Activated T-cell treated with anti-CD3 and anti-CD28 coated beads, Interleukin-2, amount 50 U/mL, for 72 hours (primary cell): Measurements from ENCODE around the gene ZNF485. TPM values are rescaled to one million over a fixed set of nuclear protein-coding genes. Genes with fewer than 3 reads are reported as not detected.

Source experiments
- ATAC-seq, 2 donors: fragments of 150-1000 bp; cut with Tn5 transposase; replicated peaks in 1 of 2; 2 replicates each; pipeline ENCODE4 v1.10.0; 2021; ENCODE audit warnings: moderate library complexity in 2 of 2, mild to moderate bottlenecking in 1 of 2
- DNase-seq, 2 donors: peaks; one replicate each; pipeline ENCODE4 v3.0.0; 2021 to 2022; ENCODE audit warnings: mixed read lengths in 1 of 2
- H3K27ac Mint-ChIP-seq: one replicate; pipeline ENCODE4 v1.8.0; 2022; ENCODE audit warnings: mild to moderate bottlenecking, moderate library complexity, mixed read lengths
- H3K27me3 Mint-ChIP-seq: one replicate; pipeline ENCODE4 v1.8.0; 2022; ENCODE audit warnings: low read depth, mixed read lengths
- H3K36me3 Mint-ChIP-seq, 2 donors: one replicate each; pipeline ENCODE4 v1.8.0; 2022; ENCODE audit warnings: mixed read lengths in 2 of 2, mild to moderate bottlenecking in 1 of 2; ENCODE audit not compliant: insufficient read depth in 2 of 2
- H3K4me1 Mint-ChIP-seq: one replicate; pipeline ENCODE4 v1.8.0; 2022; ENCODE audit warnings: low read depth, mixed read lengths
- H3K4me3 Mint-ChIP-seq, 2 donors: one replicate each; pipeline ENCODE4 v1.8.0; 2022; ENCODE audit warnings: mild to moderate bottlenecking in 2 of 2, mixed read lengths in 2 of 2, moderate library complexity in 2 of 2
- H3K9me3 Mint-ChIP-seq, 2 donors: one replicate each; pipeline ENCODE4 v1.8.0; 2022; ENCODE audit warnings: mixed read lengths in 2 of 2
- total RNA-seq, 2 donors: library from RNA; stranded (reverse); gene quantifications; one replicate each; pipeline ENCODE4 v1.2.3, GENCODE V29; 2022

ZNF485 gene
- 1 to 10 TPM; 2.8 to 4.6 TPM for total RNA-seq

- ATAC-seq (peak; percentile 91 to 92), DNase-seq (peak; percentile 65 to 72)
- Mint-ChIP-seq H3K4me3 (peak within 1 kb of the TSS; percentile 83 to 85), H3K4me1 (peaks cover 34% of the 10 kb centered on the region), H3K9me3 (peaks cover 0 to 8% of the 10 kb centered on the region in 2 donors), H3K27ac (peak within 1 kb of the TSS; percentile 29), H3K36me3 (peaks cover 17 to 24% of the 10 kb centered on the region in 2 donors), H3K27me3 (no peaks in the 10 kb centered on the region)
Observed at GRCh38 chr10:43606323-43607198, at the start of gene ZNF485. Gene ZNF485 (plus strand): TSS chr10:43606438. CDS start chr10:43607051, 613 bp downstream.

GRCh38 chr10:43557214-43557613 lies 49.0 kb upstream of the ZNF485 start:
- no peaks in the 10 kb centered on the region for H3K4me1 Mint-ChIP-seq
- DNase-seq, result no peak
- peaks cover 39 to 56% of the 10 kb centered on the region in 2 donors for H3K36me3 Mint-ChIP-seq
- no peak overlapping the region for H3K4me3 Mint-ChIP-seq
- no peak overlapping the region for H3K27ac Mint-ChIP-seq
- H3K9me3 Mint-ChIP-seq, result peaks cover 21 to 24% of the 10 kb centered on the region in 2 donors
- no peak for ATAC-seq
- H3K27me3 Mint-ChIP-seq, result no peaks in the 10 kb centered on the region

- ATAC-seq, result no peak
- peaks cover under 1 to 1% of the 10 kb centered on the region in 2 donors for H3K9me3 Mint-ChIP-seq
- no peak for DNase-seq
- no peak overlapping the region for H3K27ac Mint-ChIP-seq
- H3K4me3 Mint-ChIP-seq, result no peak overlapping the region
- peaks cover 13% of the 10 kb centered on the region for H3K4me1 Mint-ChIP-seq
- H3K27me3 Mint-ChIP-seq, result no peaks in the 10 kb centered on the region
- peaks cover 4 to 9% of the 10 kb centered on the region in 2 donors for H3K36me3 Mint-ChIP-seq
Observed at GRCh38 chr10:43569681-43570080, 36.6 kb upstream of the ZNF485 start.

GRCh38 chr10:43570971-43571370 lies 35.3 kb upstream of the ZNF485 start:
- no peak for ATAC-seq
- Mint-ChIP-seq H3K36me3 (peaks cover 11 to 20% of the 10 kb centered on the region in 2 donors), H3K27me3 (no peaks in the 10 kb centered on the region), H3K4me3 (no peak overlapping the region), H3K4me1 (peaks cover 26% of the 10 kb centered on the region), H3K27ac (no peak overlapping the region), H3K9me3 (peaks cover 8 to 10% of the 10 kb centered on the region in 2 donors)
- DNase-seq, result no peak

- peaks cover 15 to 22% of the 10 kb centered on the region in 2 donors for H3K9me3 Mint-ChIP-seq
- peaks cover 20 to 27% of the 10 kb centered on the region in 2 donors for H3K36me3 Mint-ChIP-seq
- H3K4me1 Mint-ChIP-seq, result peaks cover 36% of the 10 kb centered on the region
- ATAC-seq (no peak), DNase-seq (no peak)
- H3K27me3 Mint-ChIP-seq, result no peaks in the 10 kb centered on the region
- no peak overlapping the region for H3K27ac Mint-ChIP-seq
- peak overlapping the region; percentile 52 to 63 for H3K4me3 Mint-ChIP-seq
Observed at GRCh38 chr10:43573250-43574000, 32.8 kb upstream of the ZNF485 start.

GRCh38 chr10:43574001-43574892 lies 32.0 kb upstream of the ZNF485 start, which contains the start of gene ZNF239:
Gene ZNF239 (minus strand): TSS chr10:43574616. CDS start chr10:43558079, 16,537 bp downstream.
- Mint-ChIP-seq H3K27ac (peak within 1 kb of the TSS; percentile 75), H3K27me3 (no peaks in the 10 kb centered on the region), H3K9me3 (peaks cover 15 to 23% of the 10 kb centered on the region in 2 donors), H3K36me3 (peaks cover 20 to 27% of the 10 kb centered on the region in 2 donors), H3K4me3 (peak within 1 kb of the TSS; percentile 81 to 90), H3K4me1 (peaks cover 36% of the 10 kb centered on the region)
- peak; percentile 82 to 86 for DNase-seq
- peak; percentile 93 to 94 for ATAC-seq

GRCh38 chr10:43574906-43575305 lies 31.3 kb upstream of the ZNF485 start:
- DNase-seq (peak in 1 of 2 donors; percentile 3), ATAC-seq (no peak)
- H3K27ac Mint-ChIP-seq, result peak overlapping the region; percentile 75
- H3K9me3 Mint-ChIP-seq, result peaks cover 17 to 23% of the 10 kb centered on the region in 2 donors
- H3K27me3 Mint-ChIP-seq, result no peaks in the 10 kb centered on the region
- H3K4me3 Mint-ChIP-seq, result peak overlapping the region; percentile 81 to 90
- H3K4me1 Mint-ChIP-seq, result peaks cover 36% of the 10 kb centered on the region
- H3K36me3 Mint-ChIP-seq, result peaks cover 20 to 30% of the 10 kb centered on the region in 2 donors

GRCh38 chr10:43576062-43576461 lies 30.2 kb upstream of the ZNF485 start:
- Mint-ChIP-seq H3K9me3 (peaks cover 17 to 23% of the 10 kb centered on the region in 2 donors), H3K36me3 (peaks cover 20 to 28% of the 10 kb centered on the region in 2 donors), H3K27me3 (no peaks in the 10 kb centered on the region), H3K4me3 (peak overlapping the region; percentile 46 to 48), H3K4me1 (peaks cover 36% of the 10 kb centered on the region), H3K27ac (peak overlapping the region; percentile 43)
- ATAC-seq, result no peak
- DNase-seq, result no peak

- H3K27ac Mint-ChIP-seq, result peak overlapping the region; percentile 55
- H3K4me3 Mint-ChIP-seq, result peak overlapping the region; percentile 46 to 61
- ATAC-seq (peak in 1 of 2 donors; percentile 58), DNase-seq (no peak)
- H3K9me3 Mint-ChIP-seq, result peaks cover 17 to 23% of the 10 kb centered on the region in 2 donors
- peaks cover 36% of the 10 kb centered on the region for H3K4me1 Mint-ChIP-seq
- peaks cover 20 to 28% of the 10 kb centered on the region in 2 donors for H3K36me3 Mint-ChIP-seq
- no peaks in the 10 kb centered on the region for H3K27me3 Mint-ChIP-seq
Observed at GRCh38 chr10:43576580-43576979, 29.7 kb upstream of the ZNF485 start.

- Mint-ChIP-seq H3K4me1 (peaks cover 10% of the 10 kb centered on the region), H3K9me3 (peaks cover 0 to 2% of the 10 kb centered on the region in 2 donors), H3K27me3 (peaks cover 5% of the 10 kb centered on the region), H3K4me3 (no peak overlapping the region), H3K36me3 (peaks cover 0 to 2% of the 10 kb centered on the region in 2 donors), H3K27ac (no peak overlapping the region)
- ATAC-seq (no peak), DNase-seq (no peak)
Observed at GRCh38 chr10:43584051-43584450, 22.2 kb upstream of the ZNF485 start.

- DNase-seq (no peak), ATAC-seq (no peak)
- Mint-ChIP-seq H3K4me1 (peaks cover 10% of the 10 kb centered on the region), H3K9me3 (no peaks in the 10 kb centered on the region), H3K36me3 (no peaks in the 10 kb centered on the region), H3K27ac (no peak overlapping the region), H3K4me3 (no peak overlapping the region), H3K27me3 (peaks cover 5% of the 10 kb centered on the region)
Observed at GRCh38 chr10:43585046-43585445, 21.2 kb upstream of the ZNF485 start.
